PFSK-1 (cell line): Measurements from ENCODE around the gene PAQR5.

Experiments
- FOXP2 ChIP-seq: optimal IDR thresholded peaks from 2 replicates; pipeline ENCODE3; 2011; ENCODE audit warnings: borderline replicate concordance, control low read depth, inconsistent platforms; ENCODE audit not compliant: insufficient read depth; ENCODE audit errors: extremely low read length, extremely low read depth
- POLR2AphosphoS5 ChIP-seq: IDR thresholded peaks from 2 replicates; pipeline ENCODE4 v1.6.1; 2012; ENCODE audit warnings: low read depth, mild to moderate bottlenecking, control low read depth, low read length, moderate library complexity
- SIN3A ChIP-seq: IDR thresholded peaks from 2 replicates; pipeline ENCODE4 v1.6.1; 2012; ENCODE audit warnings: mild to moderate bottlenecking, low read length, moderate library complexity, borderline replicate concordance; ENCODE audit not compliant: insufficient read depth
- TAF1 ChIP-seq: IDR thresholded peaks from 2 replicates; pipeline ENCODE4 v1.6.1; 2012; ENCODE audit warnings: low read length, control low read depth, borderline replicate concordance; ENCODE audit not compliant: insufficient read depth
- TF ChIP-seq, protein P1 (sequence below), 2 experiments: IDR thresholded peaks; 2 replicates each; pipeline versions ENCODE4 v1.6.1 to v1.8.0; 2011 to 2012; ENCODE audit warnings: low read depth in 2 of 2, low read length in 2 of 2, control low read depth in 1 of 2, inconsistent platforms in 1 of 2, mild to moderate bottlenecking in 1 of 2, moderate library complexity in 1 of 2; ENCODE audit not compliant: insufficient read depth in 1 of 2

PAQR5 gene

DNA sequence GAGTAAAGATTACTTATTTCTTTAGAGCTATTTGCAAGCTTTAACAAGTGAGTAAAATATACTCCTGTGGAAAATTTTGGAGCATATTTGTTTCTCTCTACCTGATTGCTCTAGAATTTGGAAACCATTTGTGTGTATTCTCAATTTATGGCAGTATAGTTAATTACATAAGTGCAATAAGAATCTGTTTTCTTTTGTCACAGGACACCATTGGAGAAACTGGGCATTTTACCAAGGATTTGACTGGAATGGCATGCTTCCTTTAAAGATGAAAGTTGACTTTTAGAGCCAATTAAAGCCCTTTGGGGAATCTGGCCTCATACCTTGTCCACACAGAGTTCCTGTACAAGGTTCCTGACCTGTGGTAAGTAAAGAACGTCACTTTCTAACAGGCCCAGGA, 38.4 kb downstream of the PAQR5 start:
- TF ChIP-seq POLR2AphosphoS5 (no peak), TAF1 (no peak), SIN3A (no peak), FOXP2 (no peak)
- TF ChIP-seq, protein P1, sequence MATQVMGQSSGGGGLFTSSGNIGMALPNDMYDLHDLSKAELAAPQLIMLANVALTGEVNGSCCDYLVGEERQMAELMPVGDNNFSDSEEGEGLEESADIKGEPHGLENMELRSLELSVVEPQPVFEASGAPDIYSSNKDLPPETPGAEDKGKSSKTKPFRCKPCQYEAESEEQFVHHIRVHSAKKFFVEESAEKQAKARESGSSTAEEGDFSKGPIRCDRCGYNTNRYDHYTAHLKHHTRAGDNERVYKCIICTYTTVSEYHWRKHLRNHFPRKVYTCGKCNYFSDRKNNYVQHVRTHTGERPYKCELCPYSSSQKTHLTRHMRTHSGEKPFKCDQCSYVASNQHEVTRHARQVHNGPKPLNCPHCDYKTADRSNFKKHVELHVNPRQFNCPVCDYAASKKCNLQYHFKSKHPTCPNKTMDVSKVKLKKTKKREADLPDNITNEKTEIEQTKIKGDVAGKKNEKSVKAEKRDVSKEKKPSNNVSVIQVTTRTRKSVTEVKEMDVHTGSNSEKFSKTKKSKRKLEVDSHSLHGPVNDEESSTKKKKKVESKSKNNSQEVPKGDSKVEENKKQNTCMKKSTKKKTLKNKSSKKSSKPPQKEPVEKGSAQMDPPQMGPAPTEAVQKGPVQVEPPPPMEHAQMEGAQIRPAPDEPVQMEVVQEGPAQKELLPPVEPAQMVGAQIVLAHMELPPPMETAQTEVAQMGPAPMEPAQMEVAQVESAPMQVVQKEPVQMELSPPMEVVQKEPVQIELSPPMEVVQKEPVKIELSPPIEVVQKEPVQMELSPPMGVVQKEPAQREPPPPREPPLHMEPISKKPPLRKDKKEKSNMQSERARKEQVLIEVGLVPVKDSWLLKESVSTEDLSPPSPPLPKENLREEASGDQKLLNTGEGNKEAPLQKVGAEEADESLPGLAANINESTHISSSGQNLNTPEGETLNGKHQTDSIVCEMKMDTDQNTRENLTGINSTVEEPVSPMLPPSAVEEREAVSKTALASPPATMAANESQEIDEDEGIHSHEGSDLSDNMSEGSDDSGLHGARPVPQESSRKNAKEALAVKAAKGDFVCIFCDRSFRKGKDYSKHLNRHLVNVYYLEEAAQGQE (IDR thresholded peaks at IDR 0.05; ENCODE audit: insufficient read depth in 1 of 2, low read depth in 2 of 2, low read length in 2 of 2): no peak

DNA sequence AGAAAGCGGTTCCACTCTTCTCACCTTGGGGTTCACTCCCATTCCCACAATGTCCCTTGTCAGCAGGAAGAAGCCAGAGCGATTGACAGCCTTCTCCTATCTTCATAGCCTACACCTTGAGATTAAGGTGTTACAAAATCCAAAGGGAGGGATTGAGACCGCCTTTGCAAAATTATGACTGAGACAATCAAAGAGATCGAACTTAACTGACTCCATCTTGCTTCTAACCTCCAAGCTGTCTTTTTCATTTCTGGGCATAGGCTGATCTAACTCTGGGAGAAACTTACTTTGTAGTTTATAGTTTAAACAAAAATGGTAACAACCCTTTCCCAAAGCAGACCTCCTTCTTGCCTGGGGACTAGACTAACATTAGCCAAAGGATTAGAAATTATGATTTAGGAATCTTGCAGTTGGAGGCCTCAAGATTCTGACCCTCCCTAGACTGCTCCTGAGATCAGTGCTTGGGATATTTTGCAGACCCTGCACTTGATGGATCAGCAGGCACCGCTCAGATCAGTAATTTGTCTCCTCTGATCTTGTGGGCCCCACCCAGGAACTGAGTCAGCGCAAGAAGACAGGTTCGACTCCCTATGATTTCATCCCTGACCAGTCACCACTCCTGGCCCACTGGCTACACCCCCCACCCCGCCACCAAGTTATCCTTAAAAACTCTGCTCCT, 40.0 kb downstream of the PAQR5 start:
- TF ChIP-seq TAF1 (no peak), POLR2AphosphoS5 (no peak), SIN3A (no peak), FOXP2 (no peak)
- TF ChIP-seq, protein P1 (IDR thresholded peaks at IDR 0.05; ENCODE audit: insufficient read depth in 1 of 2, low read depth in 2 of 2, low read length in 2 of 2): no peak

DNA sequence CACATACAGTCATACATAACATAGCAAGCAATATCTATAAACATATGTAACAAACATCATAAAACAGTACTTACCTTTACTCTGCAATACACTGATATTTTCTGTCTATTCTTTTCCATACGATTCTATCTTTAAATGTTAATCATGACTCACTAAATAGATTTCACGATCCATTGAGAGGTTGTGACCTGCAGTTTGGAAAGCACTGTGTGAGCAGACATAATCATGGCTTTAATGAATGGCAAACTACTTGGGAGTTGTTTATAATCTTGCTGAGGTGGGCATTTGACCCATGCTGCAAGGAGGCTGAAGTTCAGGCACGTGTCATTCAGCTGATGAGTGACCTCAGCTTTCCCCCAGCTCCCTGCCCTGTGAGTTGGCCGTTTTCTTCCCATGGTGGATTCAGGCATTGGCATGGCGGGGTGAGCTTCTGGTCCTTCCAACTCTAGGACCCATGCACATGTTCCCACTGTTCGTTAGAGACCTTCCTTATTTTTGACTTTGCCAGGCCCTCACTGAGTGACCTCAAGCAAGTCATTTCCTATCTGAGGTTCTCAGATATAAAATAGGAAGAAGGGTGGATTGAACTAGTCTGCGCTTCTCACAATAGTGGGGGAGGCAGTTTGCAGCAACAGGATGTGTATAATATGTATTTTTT, 41.7 kb downstream of the PAQR5 start:
- TF ChIP-seq POLR2AphosphoS5 (no peak), SIN3A (no peak), TAF1 (no peak)
- TF ChIP-seq, protein P1 (IDR thresholded peaks at IDR 0.05; ENCODE audit: insufficient read depth in 1 of 2, low read depth in 2 of 2, low read length in 2 of 2): no peak

DNA sequence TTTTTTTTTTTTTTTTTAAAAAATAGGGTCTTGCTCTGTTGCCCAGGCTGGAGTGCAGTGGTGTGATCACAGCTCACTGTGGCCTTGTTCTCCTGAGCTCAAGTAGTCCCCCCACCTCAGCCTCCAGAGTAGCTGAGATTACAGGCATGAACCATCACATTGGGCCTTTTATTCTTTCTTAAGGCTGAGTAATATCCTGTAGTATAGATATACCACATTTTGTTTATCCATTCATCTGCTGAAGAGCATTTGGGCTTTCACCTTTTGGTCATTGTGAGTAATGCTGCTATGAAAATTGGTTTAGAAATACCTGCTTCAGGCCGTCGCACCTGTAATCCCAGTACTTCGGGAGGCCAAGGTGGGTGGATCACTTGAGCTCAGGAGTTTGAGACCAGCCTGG, 42.6 kb downstream of the PAQR5 start:
- TF ChIP-seq, protein P1 (IDR thresholded peaks at IDR 0.05; ENCODE audit: insufficient read depth in 1 of 2, low read depth in 2 of 2, low read length in 2 of 2): no peak
- no peak for TF ChIP-seq TAF1
